ENCODE results near the gene R3HDM4. TPM values are rescaled to one million over a fixed set of nuclear protein-coding genes. Genes with fewer than 3 reads are reported as not detected.

R3HDM4 gene
- total RNA-seq, 1 donor from 2014 or later: 26.5 TPM

DNA sequence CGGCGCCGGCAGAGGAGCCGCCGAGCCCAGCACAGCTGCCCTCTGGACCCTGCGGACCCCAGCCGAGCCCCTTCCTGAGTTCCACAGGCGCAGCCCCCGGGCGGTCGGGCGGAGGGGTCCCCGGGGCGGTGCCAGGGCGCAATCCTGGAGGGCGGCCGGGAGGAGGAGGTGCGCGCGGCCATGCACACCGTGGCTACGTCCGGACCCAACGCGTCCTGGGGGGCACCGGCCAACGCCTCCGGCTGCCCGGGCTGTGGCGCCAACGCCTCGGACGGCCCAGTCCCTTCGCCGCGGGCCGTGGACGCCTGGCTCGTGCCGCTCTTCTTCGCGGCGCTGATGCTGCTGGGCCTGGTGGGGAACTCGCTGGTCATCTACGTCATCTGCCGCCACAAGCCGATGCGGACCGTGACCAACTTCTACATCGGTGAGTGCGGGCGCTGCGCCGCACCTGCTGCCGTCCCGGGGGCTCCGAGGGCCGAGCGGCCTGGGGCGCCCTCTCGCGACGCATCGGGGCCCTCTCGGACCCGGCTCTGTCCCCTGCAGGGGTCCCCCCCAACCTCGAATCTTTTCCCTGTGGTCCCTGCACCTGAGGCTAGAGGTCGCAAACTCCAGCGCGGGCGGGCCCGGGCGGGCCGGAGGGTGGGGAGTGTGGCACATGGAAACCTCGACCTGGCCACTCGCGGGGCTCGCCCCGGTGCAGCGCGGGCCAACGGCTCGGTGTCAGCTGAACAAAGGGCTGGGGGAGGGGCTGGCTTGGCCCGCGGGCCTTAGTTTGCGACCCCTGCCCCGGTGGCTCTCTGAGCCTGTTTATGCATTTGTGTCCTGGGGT is 4.5 kb upstream of the R3HDM4 start, which contains the start of gene KISS1R:
Gene KISS1R, plus strand, starts transcription at position 11 of the 829 bp plus-strand sequence. Its CDS starts 170 bp downstream, at position 181.
- no peak for DNase-seq (ENCODE audit: low spot score in 2 of 2)
- no peak for FAIRE-seq

DNA sequence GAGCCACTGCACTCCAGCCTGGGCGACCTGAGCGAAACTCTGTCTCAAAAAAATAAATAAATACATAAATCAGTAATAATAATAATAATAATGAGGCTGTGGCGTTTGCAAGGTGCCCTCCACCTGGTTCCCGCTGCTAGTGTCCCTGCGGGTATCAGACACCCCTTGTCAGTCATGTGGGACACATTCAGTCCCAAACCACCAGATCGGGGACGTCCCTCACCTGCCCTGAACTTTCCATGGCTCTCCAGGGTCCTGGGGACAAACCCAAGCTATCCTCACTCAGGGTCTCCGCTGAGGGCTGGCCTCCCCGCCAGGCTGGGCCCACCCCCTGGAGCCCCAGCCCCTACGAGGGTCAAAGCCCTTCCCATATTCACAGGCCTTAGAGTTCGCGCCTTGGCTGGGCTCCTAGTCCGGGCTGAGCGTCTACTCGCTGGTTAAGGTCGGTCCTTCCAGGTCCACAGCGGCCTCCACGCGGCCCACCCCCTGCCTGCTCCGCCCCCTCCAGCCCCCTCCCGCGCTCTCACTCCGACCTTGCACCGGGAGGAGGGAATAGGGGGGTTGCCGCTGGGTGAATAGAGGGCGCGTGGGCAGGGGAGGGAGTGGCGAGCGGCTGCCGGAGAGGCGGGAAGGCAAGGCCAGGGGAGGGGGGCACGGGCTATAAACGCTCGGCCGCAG is 3.8 kb upstream of the R3HDM4 start:
- FAIRE-seq: no peak
- DNase-seq (ENCODE audit: low spot score in 2 of 2): no peak

DNA sequence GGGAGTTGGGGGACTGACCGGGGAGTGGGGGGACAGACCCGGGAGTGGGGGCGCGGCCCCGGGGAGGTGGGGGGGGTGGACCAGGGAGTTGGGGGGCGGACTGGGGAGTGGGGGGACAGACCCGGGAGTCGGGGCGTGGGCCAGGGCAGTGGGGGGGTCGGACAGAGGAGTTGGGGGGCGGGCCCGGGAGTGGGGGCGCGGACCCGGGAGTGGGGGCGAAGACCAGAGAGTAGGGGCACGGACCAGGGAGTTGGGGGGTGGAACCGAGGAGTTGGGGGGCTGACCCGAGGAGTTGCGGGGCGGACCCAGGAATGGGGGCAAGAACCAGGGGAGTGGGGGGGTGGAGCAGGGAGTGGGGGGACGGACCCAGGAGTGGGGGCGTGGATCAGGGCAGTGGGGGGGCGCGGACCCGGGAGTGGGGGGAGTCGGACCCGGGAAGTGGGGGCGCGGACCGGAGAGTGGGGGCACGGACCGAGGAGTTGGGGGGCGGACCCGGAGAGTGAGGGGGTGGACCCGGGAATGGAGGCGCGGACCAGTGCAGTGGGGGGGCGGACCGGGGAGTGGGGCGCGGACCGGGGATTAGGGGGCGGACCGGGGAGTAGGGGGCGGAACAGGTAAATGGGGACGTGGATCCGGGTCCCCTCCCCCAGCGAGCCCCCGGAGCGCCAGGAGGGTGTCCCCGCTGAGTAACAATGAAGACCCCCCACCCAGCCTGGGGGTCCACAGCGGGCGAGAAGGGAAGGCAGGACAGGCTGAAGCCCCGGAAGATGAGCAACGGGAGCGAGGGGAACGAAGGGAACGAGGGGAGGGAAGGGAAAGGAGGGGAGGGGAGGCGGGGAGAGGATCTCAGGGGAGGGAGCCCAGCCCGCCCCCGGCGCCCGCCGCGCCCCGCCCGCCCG is 589 bp downstream of the R3HDM4 start:
- DNase-seq (ENCODE audit: low spot score in 2 of 2) (no peak), FAIRE-seq (no peak)

DNA sequence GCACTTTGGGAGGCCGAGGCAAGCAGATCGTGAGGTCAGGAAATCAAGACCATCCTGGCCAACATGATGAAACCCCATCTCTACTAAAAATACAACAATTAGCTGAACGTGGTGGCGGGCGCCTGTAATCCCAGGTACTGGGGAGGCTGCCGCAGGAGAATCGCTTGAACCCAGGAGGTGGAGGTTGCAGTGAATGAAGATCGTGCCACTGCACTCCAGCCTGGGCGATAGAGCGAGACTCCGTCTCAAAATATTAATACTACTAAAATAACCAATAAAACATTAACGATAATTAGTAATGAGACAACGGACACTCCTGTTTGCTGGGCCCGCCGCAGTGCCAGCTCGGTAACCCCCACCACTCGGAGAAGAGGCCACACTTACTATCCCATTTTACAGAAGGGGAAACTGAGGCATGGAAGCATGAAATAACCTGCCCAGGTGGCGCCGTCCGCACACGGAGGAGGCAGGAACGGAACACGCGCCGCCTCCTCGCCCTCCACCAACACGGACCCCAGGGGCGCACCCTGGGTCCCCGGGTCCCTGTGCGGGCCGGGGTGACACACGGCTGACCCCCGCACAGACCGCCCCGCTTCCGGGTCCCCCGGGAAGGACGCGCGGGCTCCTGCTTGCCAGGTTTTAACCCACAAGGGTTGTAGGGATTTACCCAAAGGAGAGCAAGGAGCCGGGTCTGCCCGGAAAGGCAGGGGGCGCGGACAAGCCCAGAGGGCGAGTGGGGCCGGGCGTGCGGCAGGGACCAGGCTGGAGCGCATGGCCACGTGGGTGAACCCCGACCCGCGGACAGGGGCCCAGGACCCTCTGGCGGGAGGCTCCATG is 1.6 kb downstream of the R3HDM4 start:
- no peak for DNase-seq (ENCODE audit: low spot score in 2 of 2)
- no peak for FAIRE-seq

DNA sequence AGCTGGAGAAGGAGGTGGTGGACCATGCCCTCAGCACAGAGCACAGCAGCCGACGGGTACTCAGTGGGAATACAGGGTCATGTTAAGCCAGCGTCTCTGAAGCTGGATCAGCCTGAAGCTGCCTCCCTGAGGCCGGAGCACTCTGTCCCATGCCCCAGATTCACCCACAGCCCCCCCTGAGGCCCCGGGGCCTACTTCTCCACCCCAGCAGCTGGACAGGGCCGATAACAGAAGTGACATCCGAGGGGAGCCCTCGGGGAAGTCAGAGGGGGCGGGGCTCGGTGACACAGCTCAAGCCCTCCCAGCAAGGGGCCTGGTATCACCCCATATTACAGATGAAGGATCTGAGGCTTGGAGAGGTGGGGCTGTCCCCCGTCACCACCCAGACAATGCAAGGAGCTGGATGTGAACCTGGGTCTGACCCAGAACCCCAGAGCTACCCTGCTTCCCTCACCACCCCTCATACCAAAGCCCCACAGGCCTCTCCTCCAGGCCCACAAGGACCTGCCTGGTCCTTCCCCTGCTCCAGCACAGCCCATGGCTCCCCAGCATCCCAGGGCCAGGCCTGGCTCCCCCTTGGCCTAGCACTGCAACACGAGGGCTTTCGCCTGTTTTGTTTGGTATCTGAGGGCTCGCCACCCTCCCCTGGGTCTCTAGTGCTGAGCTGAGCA is 5.7 kb downstream of the R3HDM4 start:
- DNase-seq (ENCODE audit: low spot score in 2 of 2): no peak
- no peak for FAIRE-seq

DNA sequence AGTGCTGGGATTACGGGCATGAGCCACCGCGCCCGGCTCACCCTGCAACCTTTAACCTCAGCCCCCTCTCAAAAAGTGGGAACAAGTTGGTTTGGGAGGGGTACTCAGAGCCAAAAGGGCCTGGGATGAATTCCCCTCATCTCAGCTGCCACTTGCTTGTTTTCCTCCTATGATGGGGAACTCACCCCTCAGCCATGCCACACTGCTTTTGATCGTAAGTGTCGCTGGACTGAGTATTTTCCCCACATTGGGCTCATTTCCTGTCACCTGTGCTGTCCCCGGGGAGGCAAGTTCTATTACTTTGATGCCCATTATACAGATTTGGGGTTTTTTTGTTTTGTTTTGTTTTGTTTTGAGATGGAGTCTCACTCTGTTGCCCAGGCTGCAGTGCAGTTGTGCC is 6.5 kb downstream of the R3HDM4 start:
- FAIRE-seq (no peak), DNase-seq (ENCODE audit: low spot score in 2 of 2) (no peak)

DNA sequence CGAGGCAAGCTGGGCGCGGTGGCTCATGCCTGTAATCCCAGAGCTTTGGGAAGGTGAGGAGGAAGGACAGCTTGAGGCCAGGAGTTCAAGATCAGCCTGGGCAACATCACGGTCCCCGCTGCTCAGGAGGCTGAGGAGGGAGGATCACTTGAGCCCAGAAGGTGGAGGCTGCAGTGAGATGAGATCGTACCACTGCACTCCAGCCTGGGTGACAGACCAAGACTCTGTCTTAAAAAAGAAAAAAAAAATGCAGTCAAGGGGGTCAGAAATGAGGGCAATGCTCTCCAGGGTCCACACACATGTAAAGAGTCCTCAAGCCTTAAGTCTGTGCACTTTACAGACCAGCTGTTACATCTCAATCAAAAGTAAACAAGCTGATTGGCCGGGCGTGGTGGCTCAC is 8.5 kb downstream of the R3HDM4 start:
- no peak for DNase-seq (ENCODE audit: low spot score in 2 of 2)
- no peak for FAIRE-seq

DNA sequence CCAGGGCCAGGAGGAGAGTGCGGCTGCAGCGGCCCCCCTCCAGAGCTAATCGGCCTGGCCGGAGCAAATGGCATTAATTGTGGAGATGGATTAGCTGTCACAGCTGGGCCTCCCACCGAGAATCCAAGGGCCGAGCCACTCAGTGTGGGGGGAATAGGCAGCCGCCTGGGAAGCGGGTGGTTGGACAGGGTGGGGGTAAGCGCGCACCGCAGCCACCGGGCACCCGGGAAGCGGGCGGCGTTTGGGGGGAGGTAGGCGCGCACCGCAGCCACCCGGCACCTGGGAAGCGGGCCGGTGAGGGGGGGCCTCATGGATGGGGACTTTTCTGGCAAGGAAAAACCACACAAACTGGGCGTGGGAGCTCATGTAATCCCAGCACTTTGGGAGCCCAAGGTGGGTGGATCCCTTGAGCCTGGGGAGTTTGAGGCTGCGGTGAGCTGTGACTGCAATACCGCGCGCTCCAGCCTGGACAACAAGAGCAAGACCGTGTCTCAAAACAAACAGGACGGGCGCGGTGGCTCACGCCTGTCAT is 9.7 kb downstream of the R3HDM4 start:
- FAIRE-seq (no peak), DNase-seq (ENCODE audit: low spot score in 2 of 2) (no peak)

DNA sequence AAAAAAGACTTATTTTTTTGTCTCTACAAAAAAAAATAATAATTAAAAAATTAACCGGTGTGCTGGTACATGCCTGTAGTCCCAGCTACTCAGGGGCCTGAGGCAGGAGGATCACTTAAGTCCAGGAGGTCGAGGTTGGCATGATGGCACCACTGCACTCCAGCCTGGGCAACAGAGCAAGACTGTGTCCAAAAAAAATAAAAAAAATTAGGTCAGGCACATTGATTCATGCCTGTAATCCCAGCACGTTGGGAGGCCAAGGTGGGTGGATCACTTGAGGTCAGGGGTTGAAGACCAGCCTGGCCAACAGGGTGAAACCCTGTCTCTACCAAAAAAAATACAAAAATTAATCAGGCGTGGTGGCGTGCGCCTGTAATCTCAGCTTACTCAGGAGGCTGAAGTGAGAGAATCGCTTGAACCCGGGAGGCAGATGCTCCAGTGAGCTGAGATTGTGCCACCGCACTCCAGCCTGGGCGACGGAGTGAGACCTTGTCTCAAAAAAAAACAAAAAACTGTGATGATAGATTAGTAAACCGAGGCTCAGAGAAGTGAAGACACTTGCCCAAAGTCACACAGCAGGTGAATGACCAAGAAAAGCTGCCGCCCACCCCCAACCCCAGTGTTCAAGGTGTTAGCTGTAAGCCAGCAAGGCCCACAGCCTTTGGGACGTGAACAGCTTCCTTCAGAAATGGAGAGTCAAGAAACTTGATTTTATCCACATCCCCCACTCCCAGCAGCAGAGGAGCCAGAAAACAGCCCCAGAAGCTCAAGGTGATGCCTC is 10.4 kb downstream of the R3HDM4 start:
- FAIRE-seq: no peak
- no peak for DNase-seq (ENCODE audit: low spot score in 2 of 2)

DNA sequence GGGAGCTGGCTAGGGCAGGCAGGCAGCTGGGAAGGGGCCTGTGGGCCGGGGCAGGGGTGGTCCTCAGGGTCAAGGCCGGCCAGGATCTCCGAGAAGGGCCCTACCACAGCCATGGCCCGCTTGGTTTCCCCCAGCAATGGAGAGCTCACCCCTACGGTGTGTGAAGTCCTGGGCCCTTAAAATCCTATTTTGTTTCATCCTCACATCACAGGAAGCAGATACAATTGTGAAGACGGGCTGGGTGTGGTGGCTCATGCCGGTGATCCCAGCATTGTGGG is 11.0 kb downstream of the R3HDM4 start:
- DNase-seq (ENCODE audit: low spot score in 2 of 2) (no peak), FAIRE-seq (no peak)

DNA sequence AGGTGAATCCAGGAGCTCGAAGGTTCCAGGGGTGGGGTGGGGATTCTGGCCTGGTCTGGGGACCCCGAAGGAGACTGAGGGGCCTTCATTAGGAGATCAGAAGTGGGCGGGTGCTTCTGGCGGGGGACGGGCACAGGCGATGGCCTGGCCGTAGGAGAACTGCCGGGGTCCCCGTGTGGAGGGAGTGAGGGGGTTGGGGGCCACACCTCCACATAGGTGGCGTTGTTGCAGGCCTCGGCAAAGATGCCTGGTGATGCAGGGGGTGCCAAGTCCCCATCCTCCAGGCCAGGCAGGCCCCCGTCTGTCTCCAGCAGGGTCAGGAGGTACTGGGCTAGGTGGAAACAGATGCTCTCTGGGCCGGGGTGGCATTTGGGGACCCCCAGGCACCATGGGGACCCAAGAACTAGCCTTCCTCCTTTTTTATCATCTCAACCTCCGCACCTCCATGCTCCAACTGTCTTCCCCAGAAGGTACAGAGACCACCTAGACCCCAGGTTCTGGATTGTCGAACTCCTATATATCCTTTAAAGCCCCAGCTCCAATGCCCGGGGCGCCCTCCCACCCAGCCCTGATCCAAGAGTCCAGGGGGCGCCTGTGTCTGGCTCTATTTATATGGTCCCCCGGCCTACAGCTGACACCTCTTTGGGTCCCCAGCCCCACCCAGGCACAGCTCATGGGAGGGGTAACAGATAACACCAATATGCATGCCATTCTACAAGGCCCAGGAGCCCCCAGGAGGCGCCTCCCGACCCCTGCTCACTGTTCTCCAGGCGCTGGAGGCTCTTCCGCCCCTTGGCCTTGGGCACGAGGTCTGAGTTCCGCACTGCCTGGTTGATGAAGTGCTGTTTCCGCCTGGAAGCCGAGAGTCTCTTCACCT is 11.6 kb downstream of the R3HDM4 start:
- DNase-seq (ENCODE audit: low spot score in 2 of 2) (no peak), FAIRE-seq (no peak)

DNA sequence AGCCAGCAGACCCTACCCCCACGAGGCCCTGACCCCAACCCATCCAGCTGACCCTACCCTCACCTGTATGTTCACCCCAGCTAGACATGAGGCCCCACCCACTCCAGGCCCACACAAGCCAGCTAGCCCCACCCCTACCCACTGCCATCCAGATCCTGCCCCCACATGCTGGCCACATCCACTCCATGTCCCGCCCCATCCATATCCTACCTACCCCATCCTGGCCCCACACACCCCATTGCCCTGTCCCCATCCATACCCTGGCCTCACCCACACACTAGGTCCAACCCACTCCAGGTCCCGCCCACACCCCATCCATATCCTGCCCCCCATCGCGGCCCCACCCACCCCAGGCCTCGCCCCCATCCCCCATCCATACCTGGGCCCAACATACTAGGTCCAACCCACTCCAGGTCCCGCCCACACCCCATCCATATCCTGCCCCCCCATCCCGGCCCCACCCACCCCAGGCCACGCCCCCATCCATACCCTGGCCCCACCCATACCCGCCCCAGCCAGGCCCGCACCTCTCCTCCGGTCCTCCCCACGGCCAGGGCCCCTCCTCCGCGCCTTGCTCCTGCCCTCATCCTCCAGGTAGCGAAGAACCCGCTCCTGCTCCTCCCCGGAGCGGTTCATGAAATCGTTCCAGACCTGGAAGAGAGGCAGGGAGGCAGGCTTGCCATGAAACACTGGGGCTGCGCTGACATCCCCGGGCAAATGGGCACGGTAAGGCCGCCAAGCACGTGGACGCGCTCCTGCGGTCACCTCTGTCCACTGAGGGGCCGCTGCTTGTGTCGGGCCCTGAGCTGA is 12.5 kb downstream of the R3HDM4 start:
- FAIRE-seq (no peak), DNase-seq (ENCODE audit: low spot score in 2 of 2) (no peak)

DNA sequence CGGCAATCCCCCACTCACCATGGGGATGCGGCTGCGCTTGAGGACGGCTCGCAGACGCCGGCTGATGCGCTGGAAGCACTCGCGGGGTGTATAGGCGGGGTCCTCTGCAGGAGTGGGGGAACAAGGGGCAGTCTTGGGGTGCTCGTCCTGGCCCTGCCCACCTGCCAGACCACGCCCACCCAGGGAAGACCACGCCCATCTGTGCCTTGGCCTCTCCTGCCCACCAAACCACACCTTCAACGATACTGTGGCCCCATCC is 13.0 kb downstream of the R3HDM4 start:
- FAIRE-seq: no peak
- no peak for DNase-seq (ENCODE audit: low spot score in 2 of 2)

DNA sequence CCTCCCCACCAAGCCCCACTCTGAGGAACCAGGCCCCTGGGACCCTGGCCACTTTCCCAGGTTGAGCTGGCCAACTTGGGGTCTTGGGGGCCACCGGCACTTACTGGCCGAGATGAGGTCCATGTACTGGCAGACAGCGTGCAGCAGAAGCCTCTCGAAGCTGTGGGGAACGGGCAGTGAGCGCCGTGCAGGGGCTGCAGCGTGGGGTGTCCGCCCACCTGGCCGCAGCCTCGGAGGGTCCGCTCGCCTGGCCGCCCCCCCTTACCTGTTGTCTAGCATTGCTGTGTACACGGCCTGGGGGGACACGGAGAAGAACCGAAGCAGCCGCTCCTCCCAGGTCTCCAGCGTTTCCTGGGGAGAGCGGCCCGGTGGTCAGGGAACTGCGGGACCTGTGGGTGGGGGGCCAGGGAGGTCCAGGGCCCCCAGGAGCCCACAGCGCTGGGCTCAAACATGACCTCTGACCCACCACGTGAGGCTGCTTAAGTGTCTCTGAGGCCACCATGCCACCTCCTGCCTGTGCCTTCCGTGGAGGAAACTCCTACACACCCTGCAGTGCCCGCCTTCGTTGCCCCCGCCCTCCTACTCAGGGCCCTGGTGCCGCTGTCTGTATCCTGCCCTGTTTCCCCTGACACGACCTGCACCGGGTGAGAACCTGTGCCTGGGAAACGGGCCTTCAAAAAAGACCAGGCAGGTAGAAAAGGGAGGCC is 13.5 kb downstream of the R3HDM4 start:
- no peak for FAIRE-seq

DNA sequence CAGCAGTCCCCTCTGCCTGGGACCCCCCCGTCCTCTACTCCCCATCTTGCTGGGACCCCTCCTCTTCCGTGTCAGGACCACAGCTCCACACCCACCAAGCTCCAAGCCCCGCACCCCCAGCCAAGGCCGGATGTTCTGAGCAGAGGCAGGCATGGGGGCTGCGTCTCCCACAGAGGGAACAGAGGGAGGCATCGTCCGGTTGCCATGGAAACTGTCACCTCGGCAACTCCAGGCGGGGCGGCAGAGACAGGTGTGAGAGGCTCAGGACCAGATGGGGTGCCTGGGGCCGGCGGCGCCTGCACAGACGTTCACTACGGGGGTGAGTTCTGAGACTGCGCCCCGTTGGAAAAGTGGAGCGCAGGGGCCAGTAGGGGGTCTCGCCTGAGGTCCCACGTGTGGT is 14.4 kb downstream of the R3HDM4 start:
- FAIRE-seq (no peak), DNase-seq (ENCODE audit: low spot score in 2 of 2) (no peak)

More for the DNA sequence above, 13.5 kb downstream of the R3HDM4 start:
- no peak for DNase-seq (ENCODE audit: low spot score in 2 of 2)

DNA sequence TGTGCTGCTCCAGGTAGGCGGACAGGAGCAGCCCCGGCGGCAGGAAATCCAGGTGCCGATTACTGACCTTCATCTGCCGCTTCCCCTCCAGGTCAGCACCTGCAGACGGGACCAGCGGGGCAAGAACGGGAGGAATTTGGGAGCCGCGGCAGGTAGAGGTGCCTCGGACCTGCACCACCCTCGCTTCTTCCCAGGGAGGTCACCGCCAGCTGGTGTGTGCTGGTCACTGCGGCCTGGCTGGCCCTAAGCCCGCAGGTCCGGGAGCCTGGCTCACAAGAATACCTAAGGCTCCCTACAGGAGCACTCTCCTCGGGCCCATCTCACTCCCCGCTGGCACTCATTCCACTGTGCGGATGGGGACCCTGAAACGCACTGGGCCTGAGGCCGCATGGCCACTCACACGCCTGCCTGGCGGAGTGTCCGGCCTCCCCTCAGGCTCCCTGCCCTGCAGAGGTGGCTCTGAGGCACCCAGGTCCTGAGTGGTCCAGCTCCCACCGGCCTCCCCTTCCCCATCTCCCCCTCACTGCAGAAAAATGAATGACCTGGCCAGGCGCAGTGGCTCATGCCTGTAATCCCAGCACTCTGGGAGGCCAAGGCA is 15.5 kb downstream of the R3HDM4 start:
- FAIRE-seq: no peak
- no peak for DNase-seq (ENCODE audit: low spot score in 2 of 2)

Data from frontal cortex (tissue), 4 donors.